Hematopoietic multipotent progenitor cell treated with erythropoietin and hydrocortisone succinate and interleukin-3 and kit ligand, for 17 days (in vitro differentiated cells): Measurements from ENCODE around the gene RASSF1.
"Not testable (repeated sequence)": the region's sequence is repeated elsewhere in the genome, so short reads cannot be mapped to it uniquely, and the experiment has no call there.

Experiments used
- DNase-seq: peaks from one replicate; pipeline ENCODE4 v3.0.0-alpha.2; 2015; ENCODE audit warnings: low spot score

Gene RASSF1

GRCh38 chr3:50323614-50324199, 16.9 kb downstream of the RASSF1 start:
- no peak for DNase-seq

- DNase-seq = no peak
These were observed 17.5 kb downstream of the RASSF1 start for GRCh38 chr3:50323092-50323600.

DNA sequence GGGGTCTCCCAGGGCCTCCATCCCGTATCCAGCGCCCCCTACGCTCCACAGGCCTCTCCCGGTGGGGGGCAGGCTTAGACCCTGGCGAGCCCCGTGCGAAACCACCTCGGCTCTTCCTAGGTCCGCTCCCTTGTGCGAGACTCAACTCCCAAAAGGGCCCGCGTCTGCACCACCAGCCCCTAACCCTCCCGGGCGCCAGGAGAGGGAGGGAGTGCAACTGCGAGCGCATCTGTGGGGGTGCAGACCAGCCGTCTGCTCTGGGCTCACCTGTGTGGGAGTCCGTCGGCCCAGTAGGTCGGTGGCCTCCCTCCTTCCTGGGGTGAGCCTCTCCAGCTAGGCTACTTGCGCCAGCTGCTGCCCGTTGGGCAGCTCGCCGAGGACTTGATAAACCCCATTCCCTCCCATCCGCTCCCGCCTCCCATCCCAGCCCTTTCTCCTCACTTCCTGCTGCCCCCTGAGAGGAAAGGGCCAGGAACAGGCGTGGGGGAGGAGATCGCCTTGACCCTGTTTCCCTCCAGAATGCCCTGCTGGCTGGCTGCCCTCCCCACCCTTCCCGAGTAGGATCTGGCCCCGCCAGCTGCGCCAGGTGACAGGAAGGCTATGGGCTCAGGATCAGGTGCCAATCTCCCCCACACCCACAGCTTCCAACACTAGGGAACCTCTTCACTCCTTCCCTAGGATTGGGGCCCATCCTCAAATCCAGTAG, 18.1 kb downstream of the RASSF1 start, which contains the start of gene HYAL2:
Gene HYAL2 (minus strand): TSS at position 360 of the 706 bp plus-strand sequence. CDS start 2,256 bp downstream, outside the sequence.
- DNase-seq = no peak

GRCh38 chr3:50322115-50322385, 18.6 kb downstream of the RASSF1 start:
- DNase-seq = no peak

DNA sequence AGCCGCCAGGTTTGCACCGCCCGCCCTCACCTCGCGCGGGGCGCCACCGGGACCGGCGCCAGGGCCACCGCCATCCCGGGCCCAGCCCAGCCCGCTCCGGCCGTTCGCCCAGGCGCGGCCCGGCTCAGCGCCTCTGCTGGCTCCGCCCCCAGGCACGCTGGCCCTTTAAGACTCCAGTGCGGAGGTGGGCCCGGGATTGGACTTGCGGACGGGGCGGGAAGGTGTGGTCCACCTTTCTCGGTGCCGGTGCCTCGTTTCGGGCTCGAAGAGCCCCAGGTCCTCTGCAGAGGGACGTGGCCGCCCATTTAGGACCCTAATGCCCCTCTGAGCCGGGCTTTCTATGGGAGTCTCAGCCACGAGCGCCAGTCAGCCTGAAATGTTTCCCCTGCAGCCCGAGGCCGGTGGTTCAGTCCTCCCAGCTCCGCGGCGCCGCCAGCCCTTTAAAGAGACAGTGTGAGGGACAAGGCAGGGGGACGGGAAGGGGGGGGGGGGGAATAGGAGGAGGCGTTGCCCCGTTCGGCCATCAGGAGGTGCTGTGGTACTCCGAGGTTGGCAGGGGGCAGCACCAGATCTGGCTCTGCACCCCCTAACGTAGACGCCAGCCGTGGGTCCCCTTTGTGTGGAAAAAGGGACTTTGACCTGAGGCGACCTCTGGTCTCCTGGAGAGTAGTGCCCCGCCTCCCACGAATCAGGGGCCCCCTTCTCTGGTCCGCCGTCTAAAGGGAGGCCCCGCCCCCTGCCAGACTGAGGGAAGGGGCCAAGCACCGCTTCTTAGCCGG, 19.1 kb downstream of the RASSF1 start:
- peak; percentile 91 for DNase-seq

GRCh38 chr3:50320853-50321335, 19.7 kb downstream of the RASSF1 start:
- DNase-seq = no peak

GRCh38 chr3:50319894-50320625, 20.6 kb downstream of the RASSF1 start:
- DNase-seq = no peak

DNA sequence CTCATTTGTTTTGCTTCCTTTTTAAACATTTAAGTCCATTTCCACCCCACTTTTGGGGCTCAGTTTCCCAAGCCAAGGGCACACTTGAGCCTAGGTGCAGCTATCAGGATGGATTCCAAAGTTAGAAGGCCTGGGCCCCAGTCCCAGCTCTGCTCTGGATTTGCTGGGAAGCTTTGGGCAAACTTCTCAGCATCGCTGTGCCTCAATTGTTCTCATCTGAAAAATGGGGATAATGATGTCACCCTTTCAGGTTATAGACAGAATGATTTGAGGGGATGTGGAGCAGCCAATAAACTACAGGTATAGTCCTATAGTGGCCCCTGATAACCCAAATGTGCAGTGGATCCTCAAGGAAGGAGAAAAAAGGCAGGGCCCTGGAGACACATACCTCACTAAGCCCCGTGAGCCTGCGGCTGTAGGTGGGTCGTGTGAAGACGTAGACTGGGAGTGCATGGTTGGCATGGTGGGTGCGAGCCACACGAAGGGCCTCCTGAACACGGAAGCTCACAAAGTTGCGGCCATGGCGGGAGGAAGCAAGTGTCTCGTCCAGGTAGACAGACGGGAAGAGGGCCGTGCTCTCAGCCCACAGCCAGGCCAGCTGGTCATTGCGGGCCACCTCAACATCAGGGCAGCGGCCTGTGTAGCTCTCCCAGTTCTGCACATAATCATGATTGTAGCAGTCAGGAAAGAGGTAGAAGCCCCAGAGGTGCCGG, 21.3 kb downstream of the RASSF1 start:
- DNase-seq = no peak

DNA sequence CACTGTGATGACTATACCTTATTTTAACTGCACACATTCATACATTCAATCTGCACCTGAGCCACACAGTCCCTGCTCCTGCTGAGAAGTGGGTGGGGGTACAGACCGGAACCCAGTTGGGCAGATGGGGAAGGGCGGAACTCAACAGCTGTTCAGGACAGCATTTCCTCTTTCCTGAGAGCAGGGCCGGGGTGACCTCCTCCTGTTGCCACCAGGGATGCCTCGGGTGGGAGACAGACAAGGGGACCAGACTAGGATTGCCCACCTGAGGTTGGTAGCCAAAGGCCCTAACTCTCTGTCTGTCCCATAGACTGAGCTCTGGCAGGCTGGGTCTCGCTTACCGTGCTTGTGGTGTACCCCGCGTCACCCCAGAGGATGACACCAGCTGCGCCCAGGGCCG, 22.0 kb downstream of the RASSF1 start:
- no peak for DNase-seq

DNA sequence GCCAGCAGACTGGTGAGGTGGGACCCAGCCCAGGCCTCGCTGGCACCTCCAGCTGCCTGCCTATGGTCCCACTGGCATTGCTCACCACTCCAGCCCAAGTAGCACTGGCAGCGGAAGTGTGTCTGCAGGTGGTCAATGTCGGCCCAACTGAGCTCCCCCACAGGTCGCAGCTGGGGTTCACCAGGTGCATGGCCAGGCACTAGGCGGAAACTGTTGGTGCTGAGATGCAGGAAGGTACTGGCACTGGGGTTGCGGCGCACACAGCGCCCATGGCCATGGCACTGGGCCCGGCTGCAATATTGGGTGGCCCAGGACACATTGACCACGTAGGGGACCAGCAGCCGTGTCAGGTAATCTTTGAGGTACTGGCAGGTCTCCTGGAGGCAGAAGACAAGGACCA, 22.5 kb downstream of the RASSF1 start:
- DNase-seq = no peak

GRCh38 chr3:50317300-50317699, 23.3 kb downstream of the RASSF1 start:
- DNase-seq = no peak

GRCh38 chr3:50316657-50317242, 23.9 kb downstream of the RASSF1 start:
- DNase-seq = no peak

GRCh38 chr3:50314816-50315215, 25.8 kb downstream of the RASSF1 start:
- DNase-seq = no peak

GRCh38 chr3:50314342-50314741, 26.3 kb downstream of the RASSF1 start:
- no peak for DNase-seq

- DNase-seq = not testable (repeated sequence)
These were observed 28.6 kb downstream of the RASSF1 start for GRCh38 chr3:50312041-50312440.

- no peak for DNase-seq
These were observed 36.0 kb downstream of the RASSF1 start for GRCh38 chr3:50304601-50305000.

- DNase-seq = peak; percentile 39
These were observed 37.4 kb downstream of the RASSF1 start, which contains the start of gene HYAL1 for GRCh38 chr3:50303013-50303815. Gene HYAL1, minus strand, starts transcription at chr3:50303574. Its CDS starts 618 bp downstream, at chr3:50302956.

GRCh38 chr3:50302095-50303012, 38.3 kb downstream of the RASSF1 start:
- DNase-seq = no peak

DNA sequence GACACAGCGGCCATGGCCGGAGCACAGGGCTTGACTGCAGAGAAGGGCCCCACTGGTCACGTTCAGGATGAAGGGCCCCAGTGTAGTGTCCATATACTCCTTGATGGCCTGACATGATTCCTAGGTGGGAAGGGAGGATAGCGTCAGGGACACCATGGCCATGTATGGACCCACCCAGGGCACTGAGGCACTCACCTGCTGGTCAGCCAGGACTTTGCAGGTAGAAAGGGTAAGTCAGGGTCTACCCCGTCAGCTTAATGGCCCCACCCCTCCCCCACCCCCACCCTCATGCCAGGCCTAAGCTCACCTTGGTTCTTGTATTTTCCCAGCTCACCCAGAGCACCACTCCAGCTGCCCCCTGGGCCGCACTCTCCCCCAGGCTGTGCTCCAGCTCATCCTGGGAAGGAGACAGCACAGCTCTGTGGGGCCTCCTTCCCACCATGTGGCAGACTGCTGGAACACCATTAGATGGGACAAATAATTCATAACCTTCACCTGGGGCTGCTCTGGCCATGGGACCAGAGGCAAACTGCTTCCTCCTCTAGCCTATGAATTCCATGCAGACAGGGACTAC, 39.9 kb downstream of the RASSF1 start:
- no peak for DNase-seq
